ENCODE measurements around the gene MBD5. TPM values are rescaled to one million over a fixed set of nuclear protein-coding genes. Genes with fewer than 3 reads are reported as not detected.
A peak's percentile ranks its signal among the peaks of the same experiment; 100 is the strongest.

Gene MBD5
- total and polyA plus RNA-seq, 12 donors = 5.6 to 61.7 (median 40.5) TPM

DNA sequence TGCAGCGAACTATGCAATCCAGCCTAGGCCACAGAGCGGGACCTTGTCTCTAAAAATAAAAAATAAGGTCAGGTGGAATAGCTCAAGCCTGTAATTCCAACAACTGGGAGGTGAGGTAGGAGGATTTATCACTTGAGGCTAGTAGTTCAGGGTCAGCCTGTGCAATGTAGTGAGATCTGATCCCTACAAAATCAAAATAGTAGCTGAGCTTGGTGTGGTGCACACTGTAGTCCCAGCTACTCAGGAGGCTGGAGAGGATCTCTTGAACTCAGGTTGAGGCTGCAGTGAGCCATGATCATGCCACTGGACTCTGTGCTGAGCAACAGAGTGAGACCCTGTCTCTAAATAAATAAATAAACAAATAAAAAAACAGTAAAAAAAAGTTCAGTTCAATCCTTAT, 5.7 kb downstream of the MBD5 start:
- peak in 1 of 2 donors; percentile 19 for TF ChIP-seq POLR2A (IDR thresholded peaks at IDR 0.05)
- TF ChIP-seq, protein P1, sequence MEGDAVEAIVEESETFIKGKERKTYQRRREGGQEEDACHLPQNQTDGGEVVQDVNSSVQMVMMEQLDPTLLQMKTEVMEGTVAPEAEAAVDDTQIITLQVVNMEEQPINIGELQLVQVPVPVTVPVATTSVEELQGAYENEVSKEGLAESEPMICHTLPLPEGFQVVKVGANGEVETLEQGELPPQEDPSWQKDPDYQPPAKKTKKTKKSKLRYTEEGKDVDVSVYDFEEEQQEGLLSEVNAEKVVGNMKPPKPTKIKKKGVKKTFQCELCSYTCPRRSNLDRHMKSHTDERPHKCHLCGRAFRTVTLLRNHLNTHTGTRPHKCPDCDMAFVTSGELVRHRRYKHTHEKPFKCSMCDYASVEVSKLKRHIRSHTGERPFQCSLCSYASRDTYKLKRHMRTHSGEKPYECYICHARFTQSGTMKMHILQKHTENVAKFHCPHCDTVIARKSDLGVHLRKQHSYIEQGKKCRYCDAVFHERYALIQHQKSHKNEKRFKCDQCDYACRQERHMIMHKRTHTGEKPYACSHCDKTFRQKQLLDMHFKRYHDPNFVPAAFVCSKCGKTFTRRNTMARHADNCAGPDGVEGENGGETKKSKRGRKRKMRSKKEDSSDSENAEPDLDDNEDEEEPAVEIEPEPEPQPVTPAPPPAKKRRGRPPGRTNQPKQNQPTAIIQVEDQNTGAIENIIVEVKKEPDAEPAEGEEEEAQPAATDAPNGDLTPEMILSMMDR (IDR thresholded peaks at IDR 0.05) = no peak
- H3K4me1 ChIP-seq (replicated peaks in 1 of 2) = peaks cover 6 to 48% of the 10 kb centered on the region in 2 donors

DNA sequence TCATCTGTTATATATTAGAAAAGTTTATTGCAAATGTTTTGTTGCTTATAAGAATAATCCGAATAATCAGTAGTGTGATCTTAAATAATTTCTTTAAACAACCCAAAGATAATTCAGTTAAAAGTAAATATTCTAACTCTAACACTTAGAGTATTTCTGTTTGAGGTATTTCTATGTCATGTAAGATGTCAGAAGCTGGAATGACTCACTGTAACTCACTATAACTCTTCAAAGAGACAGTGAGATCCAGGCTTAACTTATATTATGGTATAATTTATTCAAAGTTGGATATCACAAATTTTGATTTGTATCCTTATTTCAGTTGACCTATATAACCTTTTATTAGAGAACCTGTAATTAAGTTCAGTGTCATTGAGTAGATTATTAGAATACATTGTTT, 6.9 kb downstream of the MBD5 start:
- peaks cover 6 to 38% of the 10 kb centered on the region in 2 donors for H3K4me1 ChIP-seq (replicated peaks in 1 of 2)
- no peaks in the 10 kb centered on the region for H3K27me3 ChIP-seq
- no peak for TF ChIP-seq POLR2A (IDR thresholded peaks at IDR 0.05)
- TF ChIP-seq, protein P1 (IDR thresholded peaks at IDR 0.05) = no peak
- H3K9me3 ChIP-seq (replicated peaks in 1 of 3) = no peaks in the 10 kb centered on the region
- WGBS, 4 donors = 83 to 96% (median 88%) methylated on average over 1 of the region's 1 CpG
- intact Hi-C loops (cut with DNase I) = no loop called here
- DNase-seq = no peak
- H3K36me3 ChIP-seq (replicated peaks in 1 of 2) = no peaks in the 10 kb centered on the region
- no peak overlapping the region for H3K4me3 ChIP-seq
- no peak overlapping the region for H3K27ac ChIP-seq

More for the DNA sequence above, 5.7 kb downstream of the MBD5 start:
- DNase-seq = peak in 1 of 7 donors; percentile 3
- intact Hi-C loops (cut with DNase I) = no loop called here
- Histone ChIP-seq H3K4me3 (no peak overlapping the region), H3K9me3 (replicated peaks in 1 of 3) (no peaks in the 10 kb centered on the region), H3K36me3 (replicated peaks in 1 of 2) (no peaks in the 10 kb centered on the region), H3K27ac (peak overlapping the region in 1 of 5 donors; percentile 21), H3K27me3 (no peaks in the 10 kb centered on the region)
- WGBS, 4 donors = 42 to 70% (median 52%) methylated on average over 2 of the region's 2 CpGs

DNA sequence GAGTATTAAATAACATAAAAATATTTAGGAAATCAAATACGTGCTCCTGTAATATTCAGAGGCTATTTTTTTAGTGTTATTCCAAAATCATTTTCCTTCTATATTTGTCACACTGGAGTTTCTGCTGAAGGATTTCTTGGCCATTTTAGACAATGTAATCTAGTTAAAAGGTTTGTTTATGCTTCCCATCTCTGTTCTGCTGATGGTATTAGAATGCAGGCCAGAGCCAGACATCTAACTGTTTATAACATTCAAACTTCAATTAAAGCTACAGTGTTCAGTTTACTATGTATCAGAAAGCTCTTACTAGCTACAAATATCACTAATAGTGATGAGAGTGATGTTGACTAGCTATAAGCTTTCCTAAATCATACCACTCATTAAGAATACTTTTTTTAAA, 7.9 kb downstream of the MBD5 start:
- H3K27ac ChIP-seq = no peak overlapping the region
- no peaks in the 10 kb centered on the region for H3K36me3 ChIP-seq (replicated peaks in 1 of 2)
- H3K4me3 ChIP-seq = no peak overlapping the region
- no peak for DNase-seq
- H3K27me3 ChIP-seq = no peaks in the 10 kb centered on the region
- intact Hi-C loops (cut with DNase I) = no loop called here
- peaks cover 1 to 29% of the 10 kb centered on the region in 2 donors for H3K4me1 ChIP-seq (replicated peaks in 1 of 2)
- TF ChIP-seq, protein P1 (IDR thresholded peaks at IDR 0.05) = no peak
- no peak for TF ChIP-seq POLR2A (IDR thresholded peaks at IDR 0.05)
- 84 to 92% (median 91%) methylated on average over 1 of the region's 1 CpG for WGBS, 4 donors
- H3K9me3 ChIP-seq (replicated peaks in 1 of 3) = no peaks in the 10 kb centered on the region

DNA sequence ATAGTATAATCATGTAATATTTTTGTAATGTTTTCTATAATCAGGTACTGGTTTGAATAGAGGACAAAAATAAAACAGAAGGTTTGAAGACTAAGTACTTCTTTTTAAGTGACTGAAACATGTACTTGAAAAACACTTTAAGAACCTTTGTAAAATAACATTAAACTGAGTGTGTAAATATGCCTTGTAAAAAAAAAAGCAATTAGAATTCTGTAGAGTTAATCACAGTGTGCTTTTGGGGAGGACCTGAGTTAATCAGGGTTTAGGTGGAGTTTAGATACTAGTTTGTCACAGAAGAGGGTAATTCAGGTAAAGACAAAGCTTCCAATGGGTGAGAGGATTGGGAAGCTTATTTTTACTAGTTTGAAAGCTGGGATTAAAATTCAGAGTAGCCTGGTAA, 10.3 kb downstream of the MBD5 start:
- TF ChIP-seq, protein P1 (IDR thresholded peaks at IDR 0.05) = no peak
- TF ChIP-seq POLR2A (IDR thresholded peaks at IDR 0.05) = no peak
- Histone ChIP-seq H3K4me1 (replicated peaks in 1 of 2) (peaks cover 0 to 14% of the 10 kb centered on the region in 2 donors), H3K4me3 (no peak overlapping the region), H3K27me3 (no peaks in the 10 kb centered on the region), H3K36me3 (replicated peaks in 1 of 2) (no peaks in the 10 kb centered on the region), H3K9me3 (replicated peaks in 1 of 3) (no peaks in the 10 kb centered on the region), H3K27ac (no peak overlapping the region)
- intact Hi-C loops (cut with DNase I) = no loop called here
- no peak for DNase-seq

Data from adrenal gland (tissue), 12 donors.